SK-MEL-5 (cell line): ENCODE data around the gene CHP1. TPM values are rescaled to one million over a fixed set of nuclear protein-coding genes. Genes with fewer than 3 reads are reported as not detected.
"Not testable (repeated sequence)": the region's sequence is repeated elsewhere in the genome, so short reads cannot be mapped to it uniquely, and the experiment has no call there.

Experiments used
- DNase-seq: peaks from one replicate; pipeline ENCODE4 v3.0.0-alpha.2; 2016; ENCODE audit warnings: low read depth, low spot score
- in situ Hi-C: cut with HindIII; loops from 2 replicates; pipeline ENCODE4 v1.10.0; 2016; ENCODE audit warnings: low sequenced_read_pairs, high pct_unique_total_duplicates, low pct_unique_long_range_greater_than_20kb
- polyA plus RNA-seq, 2 experiments: library from polyadenylated mRNA; depleted of rRNA; stranded (reverse); fragments of >200 nt; gene quantifications; 2 replicates each; pipeline ENCODE4 v1.2.3, GENCODE V29; 2015
- total RNA-seq: library from RNA; depleted of rRNA; stranded (reverse); fragments of >200 nt; shearing (Covaris generic); gene quantifications from 2 replicates; pipeline ENCODE4 v1.2.3, GENCODE V29; 2014; rRNA removed

Gene CHP1
- total RNA-seq, result 104 and 116 TPM in 2 replicates
- 67.2 and 93.9 TPM in 2 replicates for polyA plus RNA-seq (2015; cell fraction: cytosol; rRNA removed)
- polyA plus RNA-seq (2015; cell fraction: nucleus; rRNA removed), result 14.4 and 22.5 TPM in 2 replicates

GRCh38 chr15:41230650-41231421, at the start of gene CHP1, which contains the start of gene EXD1:
Gene CHP1 (plus strand): TSS chr15:41231268. CDS start chr15:41231383, 115 bp downstream.
Gene EXD1 (minus strand): TSS chr15:41230757. CDS start chr15:41226575, 4,182 bp downstream.
- DNase-seq, result peak; percentile 97
- in situ Hi-C loops, result no loop called here

- no peak for DNase-seq
- in situ Hi-C loops, result no loop called here
These were observed 48.8 kb upstream of the CHP1 start for GRCh38 chr15:41182266-41182665.

- in situ Hi-C loops, result no loop called here
- DNase-seq, result no peak
These were observed 47.5 kb upstream of the CHP1 start for GRCh38 chr15:41183581-41183980.

- in situ Hi-C loops, result no loop called here
These were observed 36.6 kb upstream of the CHP1 start for GRCh38 chr15:41194444-41194843.

GRCh38 chr15:41199470-41199869, 31.6 kb upstream of the CHP1 start:
- no peak for DNase-seq
- in situ Hi-C loops, result no loop called here

More at GRCh38 chr15:41194444-41194843, 36.6 kb upstream of the CHP1 start:
- no peak for DNase-seq

GRCh38 chr15:41203395-41203794, 27.7 kb upstream of the CHP1 start:
- no peak for DNase-seq
- in situ Hi-C loops, result no loop called here

GRCh38 chr15:41205315-41205714, 25.8 kb upstream of the CHP1 start:
- in situ Hi-C loops, result no loop called here
- DNase-seq, result no peak

GRCh38 chr15:41207687-41208448, 23.2 kb upstream of the CHP1 start:
- DNase-seq, result no peak
- in situ Hi-C loops, result no loop called here

- in situ Hi-C loops, result no loop called here
- DNase-seq, result no peak
These were observed 15.4 kb upstream of the CHP1 start for GRCh38 chr15:41215708-41216107.

- DNase-seq, result no peak
- in situ Hi-C loops, result no loop called here
These were observed 12.2 kb upstream of the CHP1 start for GRCh38 chr15:41218851-41219250.

- no peak for DNase-seq
- in situ Hi-C loops, result no loop called here
These were observed 11.7 kb upstream of the CHP1 start for GRCh38 chr15:41219381-41219780.

- DNase-seq, result no peak
- in situ Hi-C loops, result no loop called here
These were observed 771 bp upstream of the CHP1 start for GRCh38 chr15:41230345-41230649.

GRCh38 chr15:41231422-41232226, 556 bp downstream of the CHP1 start:
- in situ Hi-C loops, result no loop called here

GRCh38 chr15:41233367-41233771, 2.3 kb downstream of the CHP1 start:
- DNase-seq, result no peak
- in situ Hi-C loops, result no loop called here

More at GRCh38 chr15:41231422-41232226, 556 bp downstream of the CHP1 start:
- DNase-seq, result no peak

GRCh38 chr15:41235228-41235627, 4.2 kb downstream of the CHP1 start:
- DNase-seq, in situ Hi-C loops: not testable (repeated sequence)

- in situ Hi-C loops, result no loop called here
- no peak for DNase-seq
These were observed 4.9 kb downstream of the CHP1 start for GRCh38 chr15:41235929-41236328.

GRCh38 chr15:41238100-41238499, 7.0 kb downstream of the CHP1 start:
- DNase-seq, result no peak
- in situ Hi-C loops, result no loop called here
